GM12878 (cell line): Measurements from ENCODE around the gene OR2AJ1.

Source experiments
- EP300 ChIP-seq, 2 experiments: fragments of 150-350 bp in 1 of 2; IDR thresholded peaks; 2 replicates each; pipeline ENCODE4 v1.6.1; 2011 to 2012; ENCODE audit warnings: low read depth in 2 of 2, low read length in 2 of 2, borderline replicate concordance in 1 of 2, improper control_type of control experiment in 1 of 2, inconsistent platforms in 1 of 2; ENCODE audit not compliant: control insufficient read depth in 1 of 2
- EZH2 ChIP-seq: IDR thresholded peaks from 2 replicates; pipeline ENCODE4 v1.6.1; 2012; ENCODE audit warnings: low read depth, mild to moderate bottlenecking, control low read depth, inconsistent platforms, low read length, borderline replicate concordance; ENCODE audit not compliant: control insufficient read depth
- GABPA ChIP-seq: IDR thresholded peaks from 2 replicates; pipeline ENCODE4 v1.6.1; 2014; ENCODE audit warnings: antibody characterized with exemption, low read depth, mild to moderate bottlenecking, inconsistent platforms
- TF ChIP-seq, protein P1 (sequence below): IDR thresholded peaks from 2 replicates; pipeline ENCODE4 v1.6.1; 2011; ENCODE audit warnings: low read depth, low read length, improper control_type of control experiment, borderline replicate concordance

DNA sequence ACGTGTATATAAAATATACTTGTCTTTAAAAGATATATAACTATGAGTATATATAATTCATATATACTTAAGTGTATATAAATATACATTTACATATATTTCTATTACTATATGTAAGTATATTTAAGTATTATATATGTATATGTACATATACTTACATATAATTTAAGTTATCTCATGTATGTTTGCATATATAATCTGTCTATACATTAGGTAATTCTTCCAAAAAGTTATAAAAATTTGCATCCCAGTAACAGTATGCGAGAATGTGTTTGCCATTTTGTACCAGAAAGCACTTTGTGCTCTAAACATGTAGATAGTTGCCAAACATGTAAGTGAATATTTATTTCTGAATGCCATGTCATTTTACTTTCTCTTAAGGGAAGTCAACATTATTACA, 40.2 kb downstream of the OR2AJ1 start, which contains the start of gene OR2AK2:
- TF ChIP-seq EP300 (IDR thresholded peaks at IDR 0.05; ENCODE audit: borderline replicate concordance in 1 of 2, control insufficient read depth in 1 of 2, low read depth in 2 of 2, low read length in 2 of 2) (no peak), GABPA (no peak), EZH2 (no peak)
- TF ChIP-seq, protein P1, sequence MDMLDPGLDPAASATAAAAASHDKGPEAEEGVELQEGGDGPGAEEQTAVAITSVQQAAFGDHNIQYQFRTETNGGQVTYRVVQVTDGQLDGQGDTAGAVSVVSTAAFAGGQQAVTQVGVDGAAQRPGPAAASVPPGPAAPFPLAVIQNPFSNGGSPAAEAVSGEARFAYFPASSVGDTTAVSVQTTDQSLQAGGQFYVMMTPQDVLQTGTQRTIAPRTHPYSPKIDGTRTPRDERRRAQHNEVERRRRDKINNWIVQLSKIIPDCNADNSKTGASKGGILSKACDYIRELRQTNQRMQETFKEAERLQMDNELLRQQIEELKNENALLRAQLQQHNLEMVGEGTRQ, result no peak
